Large intestine (tissue), 3 donors: ENCODE measurements around the gene IGF1. TPM values are rescaled to one million over a fixed set of nuclear protein-coding genes. Genes with fewer than 3 reads are reported as not detected.
"Not testable (repeated sequence)": the region's sequence is repeated elsewhere in the genome, so short reads cannot be mapped to it uniquely, and the experiment has no call there.

Experiments
- DNase-seq, 2 donors: peaks; one replicate each; pipeline versions ENCODE4 v3.0.0 to v3.0.0-alpha.2; 2013
- H3K27ac ChIP-seq: one replicate; pipeline ENCODE4 v1.5.1; 2013; ENCODE audit warnings: low read length
- H3K27me3 ChIP-seq: 2 replicates; pipeline ENCODE4 v1.6.1; 2013; ENCODE audit warnings: low read length; ENCODE audit not compliant: control insufficient read depth, insufficient read depth
- H3K36me3 ChIP-seq: 2 replicates; pipeline ENCODE4 v1.6.1; 2013; ENCODE audit warnings: low read length; ENCODE audit not compliant: control insufficient read depth, insufficient read depth
- H3K4me1 ChIP-seq: one replicate; pipeline ENCODE4 v1.6.1; 2013; ENCODE audit warnings: low read length; ENCODE audit not compliant: control insufficient read depth, insufficient read depth
- H3K4me3 ChIP-seq: one replicate; pipeline ENCODE4 v1.5.1; 2013; ENCODE audit warnings: low read length
- H3K9me3 ChIP-seq: one replicate; pipeline ENCODE4 v1.6.1; 2013; ENCODE audit warnings: mild to moderate bottlenecking, low read depth, low read length, moderate library complexity; ENCODE audit not compliant: control insufficient read depth
- WGBS: methylation state at CpG from one replicate; pipeline ENCODE4 v1.1.5; 2013; ENCODE audit warnings: low lambda C conversion rate; ENCODE audit not compliant: insufficient coverage; 5-methylcytosine and 5-hydroxymethylcytosine counted together
- polyA plus RNA-seq: library from polyadenylated mRNA; unstranded; fragments of 120-200 nt; gene quantifications from one replicate; pipeline ENCODE4 v1.2.1, GENCODE V29; 2013

The IGF1 gene
- polyA plus RNA-seq, 1 donor: 5.4 TPM

GRCh38 chr12:102463659-102464249 lies 16.6 kb downstream of the IGF1 start:
- Histone ChIP-seq H3K36me3 (no peaks in the 10 kb centered on the region), H3K27ac (no peak overlapping the region), H3K4me1 (no peaks in the 10 kb centered on the region), H3K9me3 (no peaks in the 10 kb centered on the region), H3K27me3 (no peaks in the 10 kb centered on the region), H3K4me3 (no peak overlapping the region)
- 100% methylated on average over 1 of the region's 2 CpGs for WGBS
- no peak for DNase-seq

- no peaks in the 10 kb centered on the region for H3K27me3 ChIP-seq
- H3K9me3 ChIP-seq: no peaks in the 10 kb centered on the region
- no peak for DNase-seq
- 84% methylated on average over 6 of the region's 8 CpGs for WGBS
- H3K4me1 ChIP-seq: no peaks in the 10 kb centered on the region
- H3K36me3 ChIP-seq: no peaks in the 10 kb centered on the region
- no peak overlapping the region for H3K27ac ChIP-seq
- no peak overlapping the region for H3K4me3 ChIP-seq
These were observed 17.4 kb downstream of the IGF1 start for GRCh38 chr12:102462795-102463465.

- no peak for DNase-seq
- H3K27ac ChIP-seq: no peak overlapping the region
These were observed 18.0 kb downstream of the IGF1 start for GRCh38 chr12:102462386-102462785.

GRCh38 chr12:102461501-102461900 lies 18.9 kb downstream of the IGF1 start:
- no peak for DNase-seq
- H3K4me1 ChIP-seq: no peaks in the 10 kb centered on the region
- H3K36me3 ChIP-seq: no peaks in the 10 kb centered on the region
- H3K27me3 ChIP-seq: no peaks in the 10 kb centered on the region
- 75% methylated on average over 1 of the region's 1 CpG for WGBS
- no peaks in the 10 kb centered on the region for H3K9me3 ChIP-seq
- H3K27ac ChIP-seq: no peak overlapping the region
- no peak overlapping the region for H3K4me3 ChIP-seq

More at GRCh38 chr12:102462386-102462785, 18.0 kb downstream of the IGF1 start:
- H3K9me3 ChIP-seq: no peaks in the 10 kb centered on the region
- H3K4me1 ChIP-seq: no peaks in the 10 kb centered on the region
- no CpG with 5 or more reads among the region's 1 CpG for WGBS
- no peaks in the 10 kb centered on the region for H3K36me3 ChIP-seq
- no peaks in the 10 kb centered on the region for H3K27me3 ChIP-seq
- H3K4me3 ChIP-seq: no peak overlapping the region

- no peaks in the 10 kb centered on the region for H3K4me1 ChIP-seq
- no peak overlapping the region for H3K4me3 ChIP-seq
- H3K9me3 ChIP-seq: no peaks in the 10 kb centered on the region
- DNase-seq: no peak
- no peaks in the 10 kb centered on the region for H3K36me3 ChIP-seq
- no peak overlapping the region for H3K27ac ChIP-seq
- WGBS: 100% methylated on average over 1 of the region's 5 CpGs
- H3K27me3 ChIP-seq: no peaks in the 10 kb centered on the region
These were observed 21.0 kb downstream of the IGF1 start for GRCh38 chr12:102459314-102459713.

- Histone ChIP-seq H3K36me3 (no peaks in the 10 kb centered on the region), H3K9me3 (no peaks in the 10 kb centered on the region), H3K4me1 (no peaks in the 10 kb centered on the region), H3K27me3 (no peaks in the 10 kb centered on the region), H3K4me3 (no peak overlapping the region), H3K27ac (no peak overlapping the region)
- DNase-seq: no peak
- no CpG with 5 or more reads among the region's 4 CpGs for WGBS
These were observed 25.3 kb downstream of the IGF1 start for GRCh38 chr12:102454808-102455760.

GRCh38 chr12:102454330-102454729 lies 26.0 kb downstream of the IGF1 start:
- Histone ChIP-seq H3K9me3 (no peaks in the 10 kb centered on the region), H3K27me3 (no peaks in the 10 kb centered on the region), H3K36me3 (no peaks in the 10 kb centered on the region), H3K4me1 (no peaks in the 10 kb centered on the region), H3K27ac (no peak overlapping the region), H3K4me3 (no peak overlapping the region)
- WGBS: no CpG with 5 or more reads among the region's 2 CpGs
- no peak for DNase-seq

GRCh38 chr12:102452605-102453004 lies 27.8 kb downstream of the IGF1 start:
- Histone ChIP-seq H3K4me3 (no peak overlapping the region), H3K27ac (no peak overlapping the region), H3K36me3 (no peaks in the 10 kb centered on the region), H3K27me3 (no peaks in the 10 kb centered on the region), H3K4me1 (no peaks in the 10 kb centered on the region), H3K9me3 (no peaks in the 10 kb centered on the region)
- no peak for DNase-seq
- no CpG with 5 or more reads among the region's 2 CpGs for WGBS

- 80% methylated on average over 1 of the region's 3 CpGs for WGBS
- not testable (repeated sequence) for H3K27me3 ChIP-seq, H3K4me1 ChIP-seq, H3K9me3 ChIP-seq, H3K27ac ChIP-seq, DNase-seq, H3K4me3 ChIP-seq, H3K36me3 ChIP-seq
These were observed 31.3 kb downstream of the IGF1 start for GRCh38 chr12:102449018-102449417.

GRCh38 chr12:102447426-102447825 lies 32.9 kb downstream of the IGF1 start:
- WGBS: 70% methylated on average over 2 of the region's 3 CpGs
- not testable (repeated sequence) for H3K27me3 ChIP-seq, H3K36me3 ChIP-seq, H3K9me3 ChIP-seq, H3K4me1 ChIP-seq, H3K27ac ChIP-seq, DNase-seq, H3K4me3 ChIP-seq
